ENCODE measurements around the gene POLD1.
"Not testable (repeated sequence)": the region's sequence is repeated elsewhere in the genome, so short reads cannot be mapped to it uniquely, and the experiment has no call there.

POLD1 gene

GRCh38 chr19:50419022-50419579 is 35.0 kb downstream of the POLD1 start:
- DNase-seq, result no peak

DNA sequence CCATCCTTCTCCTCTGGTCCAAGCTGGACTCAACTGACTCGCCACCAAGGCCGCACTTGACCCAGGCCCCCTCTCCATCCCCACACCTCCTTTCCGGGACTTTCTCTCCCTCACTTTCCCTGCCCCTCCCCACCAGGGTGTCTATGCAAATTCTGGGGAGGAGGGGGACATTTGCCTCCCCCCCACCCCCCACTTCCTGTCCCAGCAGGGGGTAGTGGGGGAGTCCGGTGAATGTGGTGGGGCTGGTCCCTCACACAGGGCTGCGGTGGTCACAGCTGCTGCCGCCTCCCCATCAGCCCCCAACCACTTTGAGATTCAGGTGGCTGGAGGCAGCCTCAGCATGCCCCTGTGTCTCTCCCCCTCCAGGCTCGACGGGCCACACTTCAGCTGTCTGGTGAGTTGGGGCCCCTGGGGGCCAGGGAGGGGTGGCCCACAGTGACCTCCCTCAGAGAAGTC is 35.5 kb downstream of the POLD1 start:
- DNase-seq, result no peak

- no peak for DNase-seq
These were observed 36.0 kb downstream of the POLD1 start for GRCh38 chr19:50420127-50420526.

DNA sequence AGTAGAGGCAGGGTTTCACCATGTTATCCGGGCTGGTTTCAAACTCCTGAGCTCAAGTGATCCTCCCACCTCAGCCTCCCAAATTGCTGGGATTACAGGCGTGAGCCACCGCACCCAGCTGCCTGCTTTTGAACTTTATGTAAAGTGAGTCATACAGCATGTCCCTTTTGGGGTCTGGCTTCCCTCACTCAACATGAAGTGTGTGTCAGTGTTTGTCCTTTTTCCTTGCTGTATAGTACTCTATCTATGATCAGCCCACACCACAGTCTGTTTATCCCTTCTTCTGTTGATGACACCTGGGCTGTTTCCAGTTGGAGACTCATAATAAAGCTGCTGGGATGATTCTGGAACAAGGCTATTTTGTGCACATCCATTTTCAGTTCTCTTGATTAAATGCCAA is 36.7 kb downstream of the POLD1 start:
- DNase-seq, result no peak

DNA sequence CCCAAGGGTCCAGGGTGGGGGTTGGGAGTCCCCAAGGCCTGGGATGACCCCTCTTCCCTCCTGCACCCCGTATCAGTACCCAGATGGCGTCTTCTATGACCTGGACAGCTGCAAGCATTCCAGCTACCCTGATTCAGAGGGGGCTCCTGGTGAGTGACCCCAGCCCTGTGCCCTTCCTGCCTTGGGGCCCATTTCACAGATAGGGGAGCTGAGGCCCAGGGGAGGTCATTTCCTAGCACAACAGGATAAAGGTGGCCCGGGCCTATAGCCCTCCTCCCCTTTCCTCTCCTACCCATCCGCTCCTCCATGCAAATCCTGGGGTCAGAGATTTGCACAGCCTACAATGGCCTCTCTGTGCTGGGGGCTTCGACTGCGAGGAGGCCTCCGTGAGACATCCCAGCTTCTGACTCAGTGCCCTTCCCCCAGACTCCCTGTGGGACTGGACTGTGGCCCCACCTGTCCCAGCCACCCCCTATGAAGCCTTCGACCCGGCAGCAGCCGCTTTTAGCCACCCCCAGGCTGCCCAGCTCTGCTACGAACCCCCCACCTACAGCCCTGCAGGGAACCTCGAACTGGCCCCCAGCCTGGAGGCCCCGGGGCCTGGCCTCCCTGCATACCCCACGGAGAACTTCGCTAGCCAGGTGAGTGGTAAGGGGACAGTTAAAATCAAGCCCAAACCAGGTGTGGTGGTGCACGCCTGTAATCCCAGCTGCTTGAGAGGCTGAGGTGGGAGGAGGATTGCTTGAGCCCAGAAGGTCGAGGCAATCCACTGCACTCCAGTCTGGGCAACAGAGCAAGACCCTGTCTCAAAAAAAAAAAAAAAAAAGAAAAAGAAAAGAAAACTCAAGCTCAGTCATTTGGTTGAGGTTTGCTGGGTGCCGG is 38.5 kb downstream of the POLD1 start:
- DNase-seq, result no peak

DNA sequence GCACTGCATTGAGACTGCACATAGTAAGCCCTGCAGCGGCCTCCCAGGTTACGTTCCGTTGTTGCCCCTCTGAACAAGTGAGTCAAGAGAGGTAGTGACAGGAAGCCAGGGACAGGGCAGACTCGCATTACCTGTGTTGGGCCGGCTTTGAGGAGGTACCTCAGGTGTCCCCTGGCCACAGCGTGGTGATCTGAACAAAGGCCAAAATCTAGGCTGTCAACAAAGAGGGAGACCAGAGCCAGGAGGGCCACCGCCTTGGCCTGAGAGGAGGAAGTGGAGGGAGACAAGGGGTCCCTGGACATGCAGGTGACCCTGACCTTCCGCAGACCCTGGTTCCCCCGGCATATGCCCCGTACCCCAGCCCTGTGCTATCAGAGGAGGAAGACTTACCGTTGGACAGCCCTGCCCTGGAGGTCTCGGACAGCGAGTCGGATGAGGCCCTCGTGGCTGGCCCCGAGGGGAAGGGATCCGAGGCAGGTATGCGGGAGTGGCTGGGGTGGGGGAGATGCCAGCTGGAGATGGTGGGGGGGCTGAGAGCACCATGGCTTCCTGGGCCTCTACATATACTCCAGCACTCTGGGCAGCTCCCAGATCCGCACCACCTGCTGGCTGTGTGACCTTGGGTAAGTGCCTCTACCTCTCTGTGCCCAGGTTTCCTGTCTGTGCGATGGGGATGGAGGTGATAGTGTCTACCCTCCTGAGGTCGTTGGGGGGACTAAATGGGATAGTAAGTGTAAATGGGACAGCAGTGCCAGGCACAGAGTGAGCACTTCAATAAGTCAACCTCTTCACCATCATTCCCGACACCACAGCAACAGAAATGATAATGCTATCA is 39.3 kb downstream of the POLD1 start:
- no peak for DNase-seq

- DNase-seq, result no peak
These were observed 41.4 kb downstream of the POLD1 start for GRCh38 chr19:50425581-50425980.

DNA sequence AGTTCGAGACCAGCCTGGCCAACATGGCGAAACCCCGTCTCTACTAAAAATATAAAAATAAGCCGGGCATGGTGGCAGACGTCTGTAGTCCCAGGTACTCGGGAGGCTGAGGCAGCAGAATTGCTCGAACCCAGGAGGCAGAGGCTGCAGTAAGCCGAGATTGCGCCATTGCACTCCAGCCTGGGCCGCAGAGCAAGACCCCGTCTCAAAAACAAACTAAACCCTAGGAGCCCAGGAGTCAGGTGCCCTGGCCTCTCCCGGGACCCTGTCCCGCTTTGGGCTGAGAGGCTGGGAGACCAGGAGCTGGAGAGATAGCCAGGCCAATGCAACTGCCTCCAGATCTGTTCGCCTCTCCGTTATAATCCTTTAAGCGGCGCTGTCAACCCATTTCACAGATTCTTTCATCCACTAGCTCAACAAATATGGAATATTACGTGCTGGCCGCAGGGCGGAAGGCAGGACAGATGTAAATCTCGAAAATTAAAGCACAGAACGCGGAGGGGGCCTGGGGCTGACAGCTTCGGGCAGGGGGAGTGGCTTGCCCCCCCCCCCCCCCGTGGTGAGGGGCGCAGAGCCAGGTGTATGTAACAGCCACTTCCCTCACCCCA is 43.3 kb downstream of the POLD1 start:
- no peak for DNase-seq

GRCh38 chr19:50427997-50428425 is 43.9 kb downstream of the POLD1 start:
- peak; percentile 50 for DNase-seq

GRCh38 chr19:50428772-50429463 is 44.8 kb downstream of the POLD1 start:
- DNase-seq, result no peak

GRCh38 chr19:50430888-50431342 is 46.8 kb downstream of the POLD1 start:
- no peak for DNase-seq

DNA sequence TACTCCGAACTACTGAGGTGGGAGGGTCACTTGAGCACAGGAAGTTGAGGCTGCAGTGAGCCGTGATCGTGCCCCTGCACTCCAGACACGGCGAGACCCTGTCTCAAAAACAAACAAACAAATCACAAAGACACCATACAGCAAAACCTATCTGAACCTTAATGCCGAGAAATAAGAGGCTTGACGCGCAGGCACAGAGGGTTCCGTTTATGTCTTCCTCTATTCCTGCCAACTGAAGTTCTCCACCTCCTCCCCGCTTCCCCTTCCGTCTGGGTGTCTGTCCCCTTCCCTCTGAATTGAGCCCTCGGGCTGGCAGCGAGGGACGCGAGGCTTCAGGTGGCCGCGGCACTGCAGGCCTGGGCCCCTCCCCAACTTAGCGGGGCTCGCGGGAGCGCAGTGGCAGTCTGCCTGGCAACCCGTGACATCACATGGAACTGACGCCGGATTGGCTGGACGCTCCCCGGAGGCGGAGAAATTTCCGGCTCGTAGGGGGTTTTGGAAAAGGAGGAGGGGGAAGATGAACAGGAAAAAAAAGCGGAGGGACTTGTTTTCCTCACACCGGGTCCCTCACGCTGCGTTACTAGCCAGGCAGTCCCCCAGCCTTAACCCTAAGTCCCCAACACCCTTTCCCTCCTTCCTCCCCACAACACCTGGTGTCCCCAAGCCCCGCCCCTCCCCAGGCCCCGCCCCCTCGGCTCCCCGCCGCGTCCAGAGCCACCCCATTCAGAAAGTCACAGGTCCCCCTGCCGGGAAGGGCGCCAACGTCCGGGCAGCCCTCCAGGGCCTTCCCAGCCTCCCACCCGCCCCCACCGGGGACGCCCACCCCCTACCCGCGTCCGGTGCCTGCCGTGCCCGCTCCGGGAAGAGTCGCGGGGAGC is 47.4 kb downstream of the POLD1 start:
- peak; percentile 91 for DNase-seq

DNA sequence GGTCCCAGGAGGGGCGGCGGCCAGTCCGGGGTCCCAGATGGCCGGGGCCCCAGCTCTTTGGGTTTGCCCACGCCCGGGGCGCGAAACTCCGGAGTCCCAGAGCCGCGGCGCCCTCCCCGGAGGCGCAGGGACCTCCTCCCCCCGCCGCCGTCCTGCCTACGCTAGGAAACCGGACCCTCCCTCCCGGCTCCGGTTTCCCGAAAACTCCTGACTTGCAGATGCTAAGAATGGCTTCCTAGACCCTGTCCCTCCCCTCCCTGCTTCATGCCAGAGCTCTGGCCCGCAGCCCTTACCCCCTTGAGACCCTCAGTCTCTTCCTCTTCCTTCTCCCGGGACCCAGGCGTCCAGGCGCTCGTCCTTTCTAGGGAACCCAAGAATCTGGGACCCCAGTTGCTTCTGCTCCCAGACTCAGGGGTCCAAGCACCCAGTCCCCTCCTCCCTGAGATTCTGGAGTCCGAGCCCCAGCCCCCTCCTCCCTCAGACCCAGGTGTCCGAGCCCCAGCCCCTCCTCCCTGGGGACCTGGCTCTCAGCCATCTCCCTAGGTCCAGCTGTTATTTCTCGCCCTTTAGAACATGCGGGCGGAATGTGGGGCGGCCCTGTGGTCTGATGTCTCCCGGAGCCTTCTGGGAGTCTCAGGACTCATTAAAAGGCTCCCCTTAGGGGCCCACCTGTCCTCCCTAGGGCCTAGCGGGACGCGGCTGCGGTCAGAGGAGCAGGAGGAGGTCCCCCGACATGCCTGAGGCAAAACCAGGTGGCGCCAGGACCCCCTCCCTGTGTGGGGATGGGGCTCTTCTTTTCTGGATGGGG is 48.3 kb downstream of the POLD1 start, which contains the start of gene MYBPC2:
TSS of gene MYBPC2 (plus strand) at position 672 of the 808 bp plus-strand sequence. CDS start at position 734, 62 bp downstream.
- DNase-seq, result no peak

DNA sequence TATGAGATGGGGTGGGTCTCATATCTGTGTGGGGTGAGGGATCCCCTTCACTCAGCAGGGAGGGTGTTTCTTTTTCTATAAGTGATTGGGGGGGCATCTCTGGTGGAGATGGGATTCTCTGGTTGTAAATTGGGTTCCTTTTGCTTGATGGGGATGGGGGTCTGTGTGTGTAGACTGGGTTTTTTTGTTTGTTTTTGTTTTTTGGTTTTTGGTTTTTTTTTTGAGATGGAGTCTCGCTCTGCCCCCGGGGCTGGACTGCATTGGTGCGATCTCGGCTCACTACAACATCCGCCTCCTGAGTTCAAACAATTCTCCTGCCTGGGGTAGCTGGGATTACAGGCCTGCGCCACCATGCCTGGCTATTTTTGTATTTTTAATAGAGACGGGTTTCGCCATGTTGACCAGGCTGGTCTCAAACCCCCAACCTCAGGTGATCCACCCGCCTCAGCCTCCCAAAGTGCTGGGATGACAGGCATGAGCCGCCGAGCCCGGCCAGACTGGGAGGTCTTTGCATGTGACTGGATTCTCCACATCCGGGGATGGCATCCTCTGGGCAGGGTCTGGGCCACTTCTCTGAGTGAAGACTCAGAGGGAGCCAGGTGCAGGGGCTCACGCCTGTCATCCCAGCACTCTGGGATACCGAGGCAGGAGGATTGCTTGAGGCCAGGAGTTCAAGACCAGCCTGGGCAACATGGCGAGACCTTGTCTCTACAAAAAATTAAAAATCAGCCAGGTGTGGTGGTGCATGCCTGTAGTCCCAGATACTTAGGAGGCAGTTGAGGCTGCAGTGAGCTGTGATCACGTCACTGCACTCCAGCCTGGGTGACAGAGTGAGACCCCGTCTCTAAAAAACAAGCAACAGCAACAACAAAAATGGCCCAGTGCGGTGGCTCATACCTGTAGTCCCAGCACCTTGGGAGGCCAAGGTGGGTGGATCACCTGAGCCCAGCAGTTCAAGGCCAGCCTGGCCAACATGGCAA is 49.3 kb downstream of the POLD1 start:
- DNase-seq, result no peak

DNA sequence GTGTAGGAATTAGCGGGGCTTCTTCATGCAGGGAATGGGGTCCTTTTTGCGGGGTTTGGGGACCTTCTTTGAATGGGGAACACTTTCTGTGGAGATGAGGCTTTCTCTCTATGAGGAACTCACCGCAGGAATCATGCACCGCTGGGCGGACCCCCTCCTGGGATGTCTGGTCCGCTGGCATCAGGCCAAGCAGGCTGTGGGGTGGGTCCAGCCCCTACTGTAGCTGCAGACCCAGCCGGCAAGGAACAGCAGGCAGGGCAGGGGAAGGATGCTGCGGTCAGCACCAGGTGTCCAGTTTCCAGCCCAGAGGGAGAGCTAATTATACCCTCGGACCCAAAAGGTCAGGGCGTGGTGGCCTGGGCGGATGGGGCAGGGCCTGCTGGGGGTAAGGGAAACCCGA is 50.4 kb downstream of the POLD1 start:
- no peak for DNase-seq

- no peak for DNase-seq
These were observed 51.1 kb downstream of the POLD1 start for GRCh38 chr19:50435221-50435620.

- DNase-seq, result no peak
These were observed 51.5 kb downstream of the POLD1 start for GRCh38 chr19:50435627-50436026.

DNA sequence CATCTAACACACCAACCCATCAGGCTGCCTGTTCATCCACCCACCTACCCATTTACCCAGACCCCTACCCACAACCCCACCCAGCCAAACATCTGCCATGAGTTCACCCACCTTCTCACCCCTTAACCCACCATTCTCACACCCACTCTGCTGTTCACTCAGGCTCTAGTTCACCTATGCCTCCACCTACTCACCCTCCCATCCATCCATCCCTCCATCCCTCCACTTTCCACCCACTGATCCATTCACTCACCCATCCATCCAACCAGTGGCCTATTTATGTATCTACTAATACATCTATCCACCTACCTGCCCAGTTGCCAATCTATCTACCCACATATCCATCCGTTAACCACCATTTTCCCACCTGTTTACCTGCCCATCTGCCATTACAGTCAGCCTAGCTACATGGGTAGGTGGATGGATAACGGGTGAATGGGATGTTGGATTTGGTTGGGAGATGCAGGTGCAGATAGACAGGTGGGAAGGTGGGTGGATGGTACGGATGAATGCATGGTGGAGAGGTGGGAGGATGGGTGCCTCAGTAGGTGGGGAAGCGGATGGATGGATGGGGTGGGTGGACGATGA is 53.8 kb downstream of the POLD1 start:
- no peak for DNase-seq

DNA sequence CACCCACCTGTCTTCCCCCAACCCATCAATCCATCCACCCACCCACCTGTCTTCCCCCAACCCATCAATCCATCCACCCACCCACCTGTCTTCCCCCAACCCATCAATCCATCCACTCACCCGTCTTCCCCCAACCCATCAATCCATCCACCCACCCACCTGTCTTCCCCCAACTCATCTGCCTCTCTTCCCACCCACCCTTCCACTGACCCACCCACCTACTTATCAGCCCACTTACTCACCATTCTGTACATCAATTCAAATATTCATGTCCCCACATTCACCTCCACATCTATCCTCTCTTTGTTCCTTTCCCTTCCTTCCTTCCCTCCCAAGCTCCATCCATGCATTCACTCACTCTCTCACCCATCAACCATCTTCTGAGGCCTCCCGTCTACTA is 55.0 kb downstream of the POLD1 start:
- DNase-seq, result not testable (repeated sequence)

All from CD4-positive, alpha-beta T cell treated with Interleukin-12 subunit alpha and Interleukin-12 subunit beta, for 1 hour (primary cell).